ENCODE measurements around the gene CDK16.

DNA sequence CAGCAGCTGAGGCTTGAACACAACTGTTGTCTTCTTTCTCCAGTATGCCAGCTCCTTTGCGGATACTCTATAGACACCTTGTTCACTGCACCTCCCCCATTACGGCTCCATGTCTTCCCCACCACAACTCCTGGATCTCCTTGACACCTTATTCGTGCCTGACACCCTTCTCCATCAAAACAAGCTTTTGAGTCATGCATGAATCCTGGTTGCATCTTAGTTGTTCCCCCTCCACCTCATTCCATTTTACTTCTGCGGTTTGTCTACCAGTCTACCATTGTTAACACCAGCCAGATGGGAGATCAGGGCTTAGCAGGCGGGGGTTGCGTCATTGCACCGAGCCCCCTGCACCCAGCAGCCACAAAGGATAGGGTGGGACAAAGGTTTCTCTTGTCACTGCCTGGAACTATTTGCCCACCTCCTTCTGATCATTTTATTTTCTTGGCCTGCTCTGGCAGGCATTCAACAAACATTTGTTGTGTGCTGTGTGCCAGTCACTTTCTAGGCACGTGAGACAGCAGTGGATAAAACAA is 2.0 kb upstream of the CDK16 start:
- TF ChIP-seq, protein P1, sequence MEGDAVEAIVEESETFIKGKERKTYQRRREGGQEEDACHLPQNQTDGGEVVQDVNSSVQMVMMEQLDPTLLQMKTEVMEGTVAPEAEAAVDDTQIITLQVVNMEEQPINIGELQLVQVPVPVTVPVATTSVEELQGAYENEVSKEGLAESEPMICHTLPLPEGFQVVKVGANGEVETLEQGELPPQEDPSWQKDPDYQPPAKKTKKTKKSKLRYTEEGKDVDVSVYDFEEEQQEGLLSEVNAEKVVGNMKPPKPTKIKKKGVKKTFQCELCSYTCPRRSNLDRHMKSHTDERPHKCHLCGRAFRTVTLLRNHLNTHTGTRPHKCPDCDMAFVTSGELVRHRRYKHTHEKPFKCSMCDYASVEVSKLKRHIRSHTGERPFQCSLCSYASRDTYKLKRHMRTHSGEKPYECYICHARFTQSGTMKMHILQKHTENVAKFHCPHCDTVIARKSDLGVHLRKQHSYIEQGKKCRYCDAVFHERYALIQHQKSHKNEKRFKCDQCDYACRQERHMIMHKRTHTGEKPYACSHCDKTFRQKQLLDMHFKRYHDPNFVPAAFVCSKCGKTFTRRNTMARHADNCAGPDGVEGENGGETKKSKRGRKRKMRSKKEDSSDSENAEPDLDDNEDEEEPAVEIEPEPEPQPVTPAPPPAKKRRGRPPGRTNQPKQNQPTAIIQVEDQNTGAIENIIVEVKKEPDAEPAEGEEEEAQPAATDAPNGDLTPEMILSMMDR (IDR thresholded peaks at IDR 0.05) = no peak
- TF ChIP-seq POLR2A (IDR thresholded peaks at IDR 0.05) = no peak
